ENCODE data around the gene RNF135.
"Not testable (repeated sequence)": the region's sequence is repeated elsewhere in the genome, so short reads cannot be mapped to it uniquely, and the experiment has no call there.

Gene RNF135

DNA sequence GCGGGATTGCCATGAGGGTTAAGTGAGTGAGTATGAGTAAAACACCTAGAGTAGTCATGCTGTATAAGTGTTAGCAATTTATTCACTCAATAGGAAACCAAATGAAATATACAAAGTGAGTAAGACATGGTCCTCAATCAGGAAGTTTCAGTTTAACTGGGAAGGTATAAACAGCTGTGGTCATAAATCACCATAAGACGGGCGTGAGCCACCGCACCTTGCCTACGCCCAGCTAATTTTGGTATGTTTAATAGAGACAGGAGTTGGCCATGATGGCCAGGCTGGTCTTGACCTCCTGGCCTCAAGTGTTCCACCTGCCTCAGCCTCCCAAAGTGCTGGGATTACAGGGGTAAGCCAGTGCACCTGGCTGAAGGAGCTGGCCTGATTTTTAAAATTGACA is 27.0 kb downstream of the RNF135 start:
- DNase-seq: no peak

DNA sequence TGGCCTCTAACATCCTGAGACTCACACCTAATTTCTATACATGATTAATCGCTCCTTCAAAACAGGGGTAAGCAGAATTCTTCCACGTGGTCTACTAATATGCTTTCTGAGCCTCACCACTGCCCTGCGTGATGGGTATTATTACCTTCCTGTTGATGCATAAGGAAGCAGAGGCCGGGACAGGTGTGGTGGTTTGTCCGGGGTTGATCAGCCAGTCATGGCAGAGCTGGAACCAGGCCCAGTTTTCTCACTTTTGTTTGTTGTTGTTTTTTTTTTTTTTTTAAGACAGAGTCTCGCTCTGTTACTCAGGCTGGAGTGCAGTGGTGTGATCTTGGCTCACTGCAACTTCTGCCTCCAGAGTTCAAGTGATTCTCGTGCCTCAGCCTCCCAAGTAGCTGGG is 31.2 kb downstream of the RNF135 start:
- no peak for DNase-seq

DNA sequence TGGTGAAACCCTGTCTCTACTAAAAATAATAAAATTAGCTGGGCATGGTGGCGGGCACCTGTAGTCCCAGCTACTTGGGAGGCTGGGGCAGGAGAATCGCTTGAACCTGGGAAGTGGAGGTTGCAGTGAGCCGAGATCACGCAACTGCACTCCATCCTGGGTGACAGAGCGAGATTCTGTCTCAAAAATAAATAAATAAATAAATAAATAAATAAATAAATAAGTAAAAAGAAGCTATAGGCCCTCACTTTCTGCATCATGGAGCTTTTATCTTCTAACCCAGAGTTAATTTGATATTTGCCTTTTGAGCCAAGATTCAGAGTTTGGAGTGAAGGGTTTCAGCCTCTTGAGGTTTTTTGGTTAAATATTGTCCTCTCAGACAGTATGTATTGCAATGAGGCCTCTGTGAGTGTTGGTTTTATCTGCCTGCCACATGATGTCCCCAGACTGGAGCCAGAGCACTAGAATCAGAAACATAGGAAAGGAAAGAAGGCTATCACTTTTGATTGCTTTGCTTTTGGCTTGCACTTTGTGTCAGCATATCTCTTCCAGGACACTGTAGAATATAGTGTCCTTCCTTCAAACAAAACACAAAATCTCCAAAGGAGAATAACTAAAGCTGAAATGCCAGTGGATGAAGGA is 32.5 kb downstream of the RNF135 start:
- no peak for DNase-seq

DNA sequence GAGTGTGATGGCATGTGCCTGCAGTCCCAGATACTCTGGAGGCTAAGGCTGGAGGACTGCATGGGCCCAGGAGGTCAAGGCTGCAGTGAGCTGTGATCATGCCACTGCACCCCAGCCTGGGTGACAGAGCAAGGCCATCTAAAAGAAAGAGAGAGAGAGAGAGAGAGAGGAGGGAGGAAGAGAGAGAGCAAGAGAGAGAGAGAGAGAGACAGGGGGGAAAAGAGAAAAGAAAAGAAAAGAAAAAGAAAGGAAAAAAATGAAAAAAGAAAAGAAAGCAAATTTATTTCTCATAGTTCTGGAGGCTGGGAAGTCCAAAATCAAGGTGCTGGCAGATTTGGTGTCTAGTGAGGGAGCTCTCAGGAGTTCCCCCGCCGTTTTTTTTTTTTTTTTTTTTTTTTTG is 33.3 kb downstream of the RNF135 start:
- no peak for DNase-seq

DNA sequence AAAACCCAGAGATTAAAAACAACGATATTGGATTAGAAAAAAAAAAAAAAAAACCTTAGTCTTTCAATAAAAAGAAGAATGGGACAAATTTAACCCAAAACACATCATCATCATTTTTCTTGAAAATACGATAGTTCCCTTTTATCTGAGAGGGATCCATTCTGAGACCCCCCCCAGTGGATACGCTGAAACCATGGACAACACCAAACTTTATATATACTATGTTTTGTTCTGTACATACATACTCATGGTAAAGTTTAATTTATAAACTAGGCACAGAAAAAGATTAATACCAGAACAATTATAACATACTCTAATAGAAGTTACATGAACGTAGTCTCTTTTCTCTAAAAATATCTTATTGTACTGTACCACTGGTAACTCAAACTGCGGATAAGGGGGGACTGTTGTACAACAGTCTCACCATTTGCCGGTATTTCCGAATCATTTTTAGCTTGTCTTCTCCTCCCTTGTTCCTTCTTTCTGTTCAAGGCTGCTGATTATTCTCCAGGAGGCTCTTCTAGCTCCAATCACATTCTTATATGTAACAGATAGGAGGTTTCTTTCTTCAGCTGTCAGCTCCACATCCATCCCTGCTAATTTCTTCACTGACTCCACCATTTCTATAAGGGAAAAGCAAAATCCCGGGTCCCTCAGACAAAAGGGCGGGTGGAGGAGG is 37.0 kb downstream of the RNF135 start:
- DNase-seq: no peak

DNA sequence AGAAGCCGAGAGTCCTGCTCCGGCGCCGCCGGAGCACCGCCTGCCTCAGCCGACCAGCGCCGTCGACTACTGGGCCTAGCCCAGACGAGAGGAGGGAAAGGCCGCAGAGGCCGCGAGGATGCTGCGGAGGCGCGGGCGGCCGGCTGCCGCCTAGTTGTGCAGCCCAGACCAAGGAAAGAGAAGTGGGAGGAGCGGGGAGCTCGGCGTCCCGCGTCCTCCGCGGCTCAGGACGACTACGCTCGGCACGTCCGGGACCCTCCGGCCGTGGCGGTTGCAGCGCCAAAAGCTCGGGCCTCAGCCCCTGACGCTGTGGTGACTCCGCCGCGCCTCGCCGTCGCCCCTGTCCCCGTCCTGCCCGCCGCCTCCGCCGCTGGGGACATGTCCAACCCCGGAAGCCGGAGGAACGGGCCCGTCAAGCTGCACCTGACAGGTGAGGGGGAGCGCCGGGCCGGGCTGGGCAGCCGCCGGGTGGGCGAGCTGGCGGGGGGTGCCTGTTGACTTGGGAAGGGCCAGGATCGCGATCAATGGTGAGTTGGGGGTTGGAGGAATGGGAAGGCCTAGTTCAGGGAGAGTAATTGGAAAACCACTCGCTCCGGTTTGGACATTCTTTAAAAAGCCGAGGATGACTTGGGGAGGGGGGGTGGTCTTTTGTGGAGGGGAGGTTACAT is 37.7 kb downstream of the RNF135 start:
- peak in 50 of 56 donors; percentile 6 to 76 (median 48) for DNase-seq

DNA sequence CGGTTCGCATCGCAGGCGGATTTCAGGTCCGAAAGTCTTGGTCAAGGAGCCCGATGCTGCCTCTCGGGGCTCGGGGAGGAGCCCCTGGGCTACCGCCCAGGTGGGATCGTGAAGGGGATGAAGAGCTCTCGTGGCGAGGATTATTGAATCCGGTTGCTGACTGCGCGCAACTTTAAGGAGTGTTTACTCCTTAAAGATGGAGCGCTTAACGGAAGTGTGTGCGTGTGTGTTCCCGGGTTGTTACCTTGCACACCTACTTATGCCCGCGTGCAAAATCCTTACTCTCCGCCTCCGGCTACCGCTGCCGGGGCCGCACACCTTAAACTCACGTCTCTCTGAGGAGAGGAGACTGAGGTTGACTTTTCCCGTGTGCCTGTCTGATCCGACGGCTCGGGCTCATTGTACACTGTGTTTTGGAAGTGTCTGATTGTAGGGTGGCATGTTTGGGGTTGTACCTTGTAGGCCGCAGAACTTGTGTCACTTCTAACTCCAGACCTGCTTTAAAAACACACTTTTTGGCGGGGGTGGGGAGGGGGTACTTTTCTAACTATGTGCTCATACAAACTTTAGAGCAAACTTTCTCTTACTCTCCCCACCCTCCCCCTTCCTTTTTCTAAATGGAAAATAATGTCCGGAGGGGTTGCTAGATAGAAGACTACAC is 38.3 kb downstream of the RNF135 start:
- DNase-seq: peak in 16 of 56 donors; percentile 10 to 71 (median 42)

DNA sequence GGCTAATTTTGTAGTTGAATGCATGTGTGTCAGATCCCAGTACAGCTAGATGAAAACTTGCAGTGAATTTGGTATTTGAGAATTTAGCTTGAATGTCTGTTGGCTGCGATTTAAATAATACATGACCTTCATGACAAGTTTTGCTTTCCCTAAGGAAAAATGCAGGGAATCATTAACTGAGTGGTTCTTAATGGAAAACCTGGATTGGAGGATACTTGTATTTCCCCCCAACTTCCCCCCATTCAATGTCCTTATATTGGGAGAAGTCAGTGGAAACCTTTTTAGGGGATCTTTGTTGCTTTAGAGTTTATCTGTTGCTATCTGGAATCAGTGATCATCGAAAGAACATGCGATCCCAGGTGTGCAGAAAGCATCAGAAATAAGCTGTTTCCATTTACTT is 39.2 kb downstream of the RNF135 start:
- DNase-seq: not testable (repeated sequence)

DNA sequence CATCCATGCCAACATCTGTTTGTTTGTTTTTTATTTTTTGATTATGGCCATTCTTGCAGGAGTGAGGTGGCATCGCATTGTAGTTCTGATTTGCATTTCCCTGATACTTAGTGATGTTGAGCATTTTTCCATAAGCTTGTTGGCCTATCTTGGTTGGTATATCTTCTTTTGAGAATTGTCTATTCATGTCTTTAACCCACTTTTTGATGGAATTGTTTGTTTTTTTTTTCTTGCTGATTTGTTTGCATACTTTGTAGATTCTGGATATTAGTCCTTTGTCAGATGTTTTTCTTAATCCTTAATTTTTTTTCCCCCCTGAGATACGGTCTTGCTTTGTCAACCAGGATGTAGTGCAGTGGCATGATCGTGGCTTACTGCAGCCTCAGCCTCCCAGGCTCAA is 43.0 kb downstream of the RNF135 start:
- no peak for DNase-seq

DNA sequence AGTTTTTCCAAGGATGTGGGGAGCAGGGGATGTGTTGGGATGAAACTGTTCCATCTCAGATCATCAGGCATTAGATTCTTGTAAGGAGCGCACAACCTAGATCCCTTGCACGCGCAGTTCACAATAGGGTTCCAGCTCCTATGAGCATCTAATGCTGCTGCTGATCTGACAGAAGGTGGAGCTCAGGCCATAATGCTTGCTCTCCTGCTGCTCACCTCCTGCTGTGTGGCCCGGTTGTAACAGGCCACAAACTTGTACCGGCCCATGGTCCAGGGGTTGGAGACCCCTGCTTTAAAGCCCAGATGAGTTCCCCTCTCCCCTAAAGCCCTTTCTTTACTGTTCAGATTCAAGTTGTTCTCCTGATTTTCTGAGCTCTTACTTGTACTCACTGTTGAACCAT is 44.8 kb downstream of the RNF135 start:
- DNase-seq: no peak

DNA sequence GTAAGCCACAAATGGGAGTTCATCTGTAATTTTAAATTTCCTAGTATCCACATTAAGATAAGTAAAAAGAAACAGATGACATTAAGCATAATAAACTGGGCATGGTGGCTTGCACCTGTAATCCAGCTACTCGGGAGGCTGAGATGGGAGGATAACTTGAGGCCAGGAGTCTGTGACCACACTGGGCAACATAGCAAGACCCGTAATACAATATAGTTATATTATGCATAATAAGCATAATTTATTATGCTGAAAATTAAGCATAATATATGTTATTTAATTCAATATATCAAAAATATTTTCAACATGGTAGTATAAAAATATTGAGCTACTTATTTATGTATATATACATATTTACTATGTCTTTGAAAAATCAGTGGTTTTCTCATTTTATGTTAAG is 48.2 kb downstream of the RNF135 start:
- no peak for DNase-seq

DNA sequence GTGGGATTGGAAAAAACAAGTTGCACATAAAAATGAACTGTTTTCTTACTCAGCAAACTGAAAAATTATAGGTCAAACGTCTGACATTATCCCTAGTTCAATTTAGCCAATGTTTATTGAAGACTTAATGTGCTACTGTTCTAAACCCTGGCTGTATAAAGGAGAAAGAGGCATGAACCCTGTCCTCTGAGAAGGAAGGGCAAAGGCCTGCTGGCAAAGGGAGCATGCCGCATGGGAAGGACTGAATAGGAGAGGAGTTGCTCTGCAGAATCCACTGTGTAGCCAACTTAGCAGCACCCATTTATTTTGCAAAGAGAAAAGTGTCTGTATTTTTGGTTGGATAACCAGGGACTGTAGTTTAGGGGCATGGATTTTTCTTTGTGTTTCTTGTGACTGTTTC is 52.3 kb downstream of the RNF135 start:
- DNase-seq: not testable (repeated sequence)

DNA sequence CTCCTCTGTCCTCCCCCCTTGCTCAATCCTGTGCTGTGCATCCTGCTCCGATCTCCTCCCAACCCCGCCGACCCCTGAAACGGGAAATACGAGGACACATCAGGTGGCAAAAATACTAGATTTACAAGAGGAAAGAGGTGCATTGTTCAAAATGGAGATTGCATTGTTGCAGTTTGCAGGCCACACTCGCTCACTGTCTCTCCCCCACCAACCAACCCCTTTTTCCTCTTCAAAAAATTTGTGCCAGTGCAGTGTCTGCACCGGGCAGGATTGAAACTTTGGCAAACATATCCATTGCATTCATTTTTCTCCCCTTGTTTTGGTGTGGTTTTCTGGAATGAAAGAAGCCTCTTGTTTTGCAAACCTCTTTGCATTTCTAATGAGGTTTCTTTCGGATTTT is 61.0 kb downstream of the RNF135 start:
- DNase-seq: no peak

DNA sequence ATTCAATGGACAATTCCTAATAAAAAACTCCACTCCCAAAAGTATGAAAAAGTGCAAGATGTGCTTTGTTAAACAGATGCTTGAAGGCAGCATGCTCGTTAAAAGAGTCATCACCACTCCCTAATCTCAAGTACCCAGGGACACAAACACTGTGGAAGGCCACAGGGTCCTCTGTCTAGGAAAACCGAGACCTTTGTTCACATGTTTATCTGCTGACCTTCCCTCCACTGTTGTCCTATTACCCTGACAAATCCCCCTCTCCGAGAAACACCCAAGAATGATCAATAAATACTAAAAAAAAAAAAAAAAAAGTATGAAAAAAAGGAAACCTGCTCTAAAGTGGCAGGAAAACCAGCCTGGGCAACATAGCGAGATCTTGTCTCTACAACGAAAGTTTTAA is 64.8 kb downstream of the RNF135 start:
- DNase-seq: not testable (repeated sequence)

DNA sequence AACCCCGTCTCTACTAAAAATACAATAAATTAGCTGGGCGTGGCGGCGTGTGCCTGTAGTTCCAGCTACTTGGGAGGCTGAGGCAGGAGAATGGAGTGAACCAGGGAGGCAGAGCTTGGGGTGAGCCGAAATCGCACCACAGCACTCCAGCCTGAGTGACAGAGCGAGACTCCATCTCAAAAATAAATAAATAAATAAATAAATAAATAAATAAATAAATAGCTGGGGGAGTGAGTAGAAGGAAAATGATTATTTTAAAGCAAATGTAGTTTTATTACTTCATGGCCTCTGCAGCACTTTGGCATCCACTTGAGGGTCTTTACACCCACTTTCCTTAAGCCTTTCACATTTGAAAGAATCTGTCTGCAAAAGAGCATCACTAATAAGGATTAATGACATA is 70.0 kb downstream of the RNF135 start:
- DNase-seq: not testable (repeated sequence)

DNA sequence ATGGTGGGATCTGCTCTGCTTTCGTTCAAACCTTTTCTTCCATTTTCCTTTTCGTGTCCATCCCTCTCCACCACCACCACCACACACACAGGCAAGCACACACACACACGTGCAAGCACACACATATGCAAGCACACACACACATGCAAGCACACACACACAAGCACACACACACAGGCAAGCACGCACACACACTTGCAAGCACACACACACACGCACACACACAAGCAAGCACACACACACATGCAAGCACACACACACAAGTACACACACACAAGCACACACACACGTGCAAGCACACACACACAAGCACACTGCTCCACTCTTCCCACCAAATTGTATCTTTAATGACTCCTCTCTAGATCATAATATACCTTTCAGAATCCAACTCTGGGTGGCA is 71.5 kb downstream of the RNF135 start:
- DNase-seq: not testable (repeated sequence)

DNA sequence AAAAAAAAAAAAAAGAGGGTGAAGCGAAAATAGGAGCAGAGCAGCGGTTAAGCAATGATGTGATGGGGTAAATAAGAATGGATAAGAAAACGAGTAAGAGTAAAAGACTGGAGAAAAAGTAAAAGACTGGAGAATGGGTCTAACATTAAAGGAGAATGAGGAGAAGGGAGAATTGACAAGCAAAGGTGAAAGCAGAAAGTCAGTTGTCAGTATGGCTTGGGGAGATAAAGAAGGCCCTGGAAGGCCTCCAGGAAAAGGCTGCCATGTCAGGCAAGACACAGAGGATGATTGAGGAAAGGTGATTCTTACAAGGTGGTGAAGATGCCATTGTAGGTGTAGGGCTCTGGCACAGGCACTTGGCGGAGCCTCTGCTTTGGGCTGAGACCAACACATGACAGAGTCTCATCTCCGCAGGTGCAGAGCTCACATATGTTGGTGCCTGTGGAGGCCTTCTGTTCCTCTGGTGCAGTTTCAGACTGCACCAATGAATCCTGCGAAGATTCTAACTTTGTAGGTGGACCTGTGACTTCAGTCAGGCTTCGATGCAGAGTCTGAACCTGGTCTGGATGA is 76.1 kb downstream of the RNF135 start:
- not testable (repeated sequence) for DNase-seq

DNA sequence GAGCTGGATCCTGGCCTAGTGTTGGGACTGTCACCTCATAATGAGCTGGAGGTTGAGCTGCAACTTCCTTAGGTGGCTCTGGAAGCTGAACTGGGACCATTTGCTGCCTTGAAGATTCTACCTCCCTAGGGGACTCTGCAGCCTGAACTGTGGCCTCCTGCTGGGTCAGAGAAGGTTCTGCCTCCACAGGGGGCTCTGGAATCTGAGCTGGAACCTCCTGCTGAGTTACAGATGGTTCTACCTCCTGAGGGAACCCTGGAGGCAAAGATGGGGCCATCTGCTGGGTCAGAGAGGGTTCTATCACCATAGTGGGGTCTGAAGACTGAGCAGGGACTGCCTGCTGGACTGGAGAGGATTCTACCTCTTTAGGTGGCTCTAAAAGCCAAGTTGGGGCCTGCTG is 77.3 kb downstream of the RNF135 start:
- no peak for DNase-seq

DNA sequence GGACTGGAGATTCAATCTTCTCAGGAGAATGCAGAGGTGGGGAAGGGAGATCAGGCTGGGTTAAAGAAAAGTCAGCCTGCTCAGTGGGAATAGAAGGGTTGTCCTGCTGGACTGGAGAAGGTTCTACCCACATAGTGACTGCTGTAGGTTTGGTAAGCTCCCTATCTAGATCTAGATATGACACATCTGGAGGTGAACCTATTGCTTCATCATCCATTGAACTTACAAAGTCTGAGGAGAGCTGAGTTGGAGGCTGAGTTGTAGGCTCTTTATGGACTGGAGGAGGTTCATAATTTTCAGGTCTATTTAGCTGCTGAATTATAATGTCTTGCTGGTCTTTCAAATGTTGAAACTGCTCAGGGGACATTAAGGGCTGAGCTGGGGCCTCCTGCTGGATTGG is 77.9 kb downstream of the RNF135 start:
- DNase-seq: no peak
